GM19238 (cell line): ENCODE measurements around the gene KCNAB1.
"Not testable (repeated sequence)": the region's sequence is repeated elsewhere in the genome, so short reads cannot be mapped to it uniquely, and the experiment has no call there.

Experiments used
- DNase-seq: peaks from one replicate; pipeline ENCODE4 v3.0.0; 2011; ENCODE audit warnings: low spot score; ENCODE audit not compliant: insufficient read length

KCNAB1 gene

DNA sequence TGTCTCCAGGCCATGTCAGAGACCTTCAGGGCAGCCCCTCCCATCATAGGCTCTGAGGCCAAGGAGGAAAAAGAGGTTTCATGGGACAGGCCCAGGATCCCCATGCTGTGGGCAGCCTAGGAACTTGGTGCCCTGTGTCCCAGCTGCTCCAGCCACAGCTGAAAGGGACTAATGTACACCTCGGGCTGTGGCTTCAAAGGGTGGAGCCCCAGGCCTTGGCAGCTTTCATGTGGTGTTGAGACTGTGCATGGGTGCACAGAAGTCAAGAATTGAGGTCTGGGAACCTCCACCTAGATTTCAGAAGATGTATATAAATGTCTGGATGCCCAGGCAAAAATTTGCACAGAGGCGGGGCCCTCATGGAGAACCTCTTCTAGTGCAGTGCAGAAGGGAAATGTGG, 441.2 kb downstream of the KCNAB1 start:
- DNase-seq = no peak

DNA sequence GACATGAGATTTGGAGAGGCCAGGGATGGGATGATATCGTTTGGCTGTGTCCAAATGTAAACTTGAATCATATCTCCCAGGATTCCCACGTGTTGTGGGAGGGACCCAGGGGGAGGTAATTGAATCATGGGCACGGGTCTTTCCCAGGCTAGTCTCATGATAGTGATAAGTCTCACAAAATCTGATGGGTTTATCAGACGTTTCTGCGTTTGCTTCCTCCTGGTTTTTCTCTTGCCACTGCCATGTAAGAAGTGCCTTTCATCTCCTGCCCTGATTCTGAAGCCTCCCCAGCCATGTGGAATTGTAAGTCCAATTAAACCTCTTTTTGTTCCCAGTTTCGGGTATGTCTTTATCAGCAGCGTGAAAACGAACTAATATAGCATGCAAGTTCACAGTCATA, 442.1 kb downstream of the KCNAB1 start:
- not testable (repeated sequence) for DNase-seq

DNA sequence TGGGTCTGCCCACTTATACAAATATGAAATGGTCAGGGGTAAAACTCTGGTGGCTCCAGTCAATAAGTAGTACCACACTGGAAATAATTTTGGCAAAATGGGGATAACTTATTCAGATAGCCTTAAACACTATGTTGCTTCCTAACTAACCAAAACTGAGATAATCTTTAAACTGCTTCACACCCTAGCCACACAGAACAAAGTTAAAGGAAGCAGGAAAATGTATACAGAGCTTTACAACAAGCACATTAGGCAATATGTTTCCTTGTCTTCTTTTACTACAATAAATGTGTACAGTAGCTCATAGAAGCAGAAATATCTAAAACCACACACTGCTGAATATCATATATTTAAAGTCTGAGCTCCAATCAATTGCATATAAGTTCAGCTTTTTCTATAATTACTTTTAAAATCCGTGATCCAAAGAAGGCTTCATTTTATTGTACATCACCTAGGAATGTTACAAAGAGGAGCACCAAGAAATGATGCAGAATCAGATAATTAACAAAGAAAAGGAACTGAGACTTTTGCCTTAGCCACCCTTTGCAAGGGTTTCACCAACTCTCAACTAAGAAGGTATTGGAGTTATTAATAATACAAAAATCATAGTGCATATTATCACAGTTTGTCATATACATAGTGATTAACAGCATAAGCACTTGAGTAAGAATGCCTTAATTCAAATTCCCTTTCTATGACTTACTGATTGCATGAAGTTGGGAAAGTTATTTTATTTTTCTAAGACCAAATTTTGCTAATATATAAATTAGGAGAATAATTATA, 443.7 kb downstream of the KCNAB1 start:
- no peak for DNase-seq

DNA sequence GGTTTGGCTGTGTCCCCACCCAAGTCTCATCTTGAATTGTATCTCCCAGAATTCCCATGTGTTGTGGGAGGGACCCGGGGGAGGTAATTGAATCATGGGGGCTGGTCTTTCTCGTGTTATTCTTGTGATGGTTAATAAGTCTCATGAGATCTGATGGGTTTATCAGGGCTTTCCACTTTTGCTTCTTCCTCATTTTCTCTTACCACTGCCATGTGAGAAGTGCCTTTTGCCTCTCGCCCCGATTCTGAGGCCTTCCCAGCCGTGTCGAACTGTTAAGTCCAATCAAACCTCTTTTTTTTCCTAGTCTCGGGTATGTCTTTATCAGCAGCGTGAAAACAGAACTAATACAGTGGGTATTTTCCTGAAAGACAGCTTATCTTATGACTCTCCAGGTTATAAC, 448.6 kb downstream of the KCNAB1 start:
- not testable (repeated sequence) for DNase-seq

DNA sequence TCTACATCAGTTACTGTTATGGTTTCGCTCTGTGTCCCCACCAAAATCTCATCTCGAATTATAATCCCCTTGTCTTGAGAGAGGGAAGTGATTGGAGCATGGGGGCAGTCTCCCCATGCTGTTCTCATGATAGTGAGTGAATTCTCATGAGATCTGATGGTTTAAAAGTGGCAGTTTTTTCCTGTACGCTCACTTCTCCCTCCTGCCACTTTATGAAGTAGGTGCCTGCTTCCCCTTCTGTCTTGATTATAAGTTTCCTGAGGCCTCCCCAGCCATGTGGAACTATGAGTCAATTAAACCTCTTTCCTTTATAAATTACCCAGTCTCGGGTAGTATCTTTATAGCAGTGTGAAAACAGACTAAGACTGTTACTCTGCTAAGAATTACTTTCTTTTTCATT, 449.5 kb downstream of the KCNAB1 start:
- DNase-seq = not testable (repeated sequence)

DNA sequence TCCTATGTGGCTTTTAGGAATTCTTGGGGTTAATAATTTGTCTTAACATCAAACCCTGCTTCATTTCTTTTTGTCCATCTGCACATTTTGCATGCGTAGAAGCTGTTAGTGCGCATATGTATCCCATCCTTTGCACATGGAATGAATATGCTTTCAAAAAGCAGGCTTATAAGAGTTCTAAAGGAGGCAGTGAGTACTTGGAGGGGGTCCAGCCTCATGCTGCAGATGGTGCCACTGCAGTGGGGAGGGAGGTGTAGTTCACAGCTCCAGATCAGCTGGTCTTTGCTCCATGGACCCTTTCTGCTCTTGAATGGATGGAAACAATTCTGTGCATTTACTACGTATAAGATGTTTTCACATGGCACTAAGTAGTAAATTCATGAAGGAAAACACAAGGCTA, 455.3 kb downstream of the KCNAB1 start:
- no peak for DNase-seq

DNA sequence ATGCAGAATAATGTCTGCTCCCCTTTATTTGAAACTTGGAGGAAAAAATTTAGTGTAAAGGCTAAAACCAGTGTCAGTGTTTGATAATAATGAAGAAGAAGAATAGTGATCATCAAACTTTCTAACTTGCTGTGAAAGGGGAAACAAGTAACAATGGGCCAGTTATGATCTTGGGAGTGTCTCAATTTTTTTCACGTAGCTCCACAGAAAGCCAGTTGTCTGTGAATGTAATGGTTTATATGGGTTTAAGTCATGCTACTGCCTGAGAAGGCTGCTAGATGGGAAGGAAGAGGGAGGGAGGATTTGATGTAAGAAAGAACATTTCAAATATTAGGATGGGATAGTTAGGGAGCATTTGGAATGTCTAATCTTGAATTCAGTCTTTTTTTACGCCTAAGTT, 455.7 kb downstream of the KCNAB1 start:
- DNase-seq = no peak

DNA sequence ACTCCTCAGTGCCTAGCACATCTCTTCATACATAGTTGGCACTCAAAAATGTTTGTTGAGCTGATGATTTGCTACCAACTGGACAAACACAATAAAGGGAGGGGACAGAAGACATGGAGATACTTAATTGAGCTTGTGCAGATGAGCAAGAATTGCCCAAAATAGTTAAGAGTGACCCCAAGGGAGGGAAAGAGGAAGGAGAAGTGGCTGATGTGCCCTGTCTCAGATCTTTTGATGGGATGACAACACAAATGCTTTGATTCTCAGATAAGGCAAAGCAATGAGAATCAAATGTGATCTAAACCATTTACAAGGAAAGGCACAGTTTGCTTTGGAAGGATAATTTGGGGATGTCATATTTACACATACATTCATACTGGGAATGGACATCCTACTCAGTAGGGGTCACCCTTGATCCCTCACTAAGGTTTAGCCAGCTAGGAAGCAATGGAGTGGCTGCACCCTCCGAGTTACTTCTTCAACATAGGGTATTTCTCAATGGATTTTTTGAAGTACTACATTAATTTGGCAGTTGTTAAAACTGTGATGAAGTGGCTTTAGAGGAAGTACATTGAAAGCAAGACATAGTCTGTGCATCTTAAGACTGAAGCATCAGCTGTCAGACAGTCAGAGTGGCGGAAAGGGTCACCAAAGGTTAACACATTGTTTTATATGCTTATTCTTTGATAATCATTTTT, 456.4 kb downstream of the KCNAB1 start:
- DNase-seq = no peak

DNA sequence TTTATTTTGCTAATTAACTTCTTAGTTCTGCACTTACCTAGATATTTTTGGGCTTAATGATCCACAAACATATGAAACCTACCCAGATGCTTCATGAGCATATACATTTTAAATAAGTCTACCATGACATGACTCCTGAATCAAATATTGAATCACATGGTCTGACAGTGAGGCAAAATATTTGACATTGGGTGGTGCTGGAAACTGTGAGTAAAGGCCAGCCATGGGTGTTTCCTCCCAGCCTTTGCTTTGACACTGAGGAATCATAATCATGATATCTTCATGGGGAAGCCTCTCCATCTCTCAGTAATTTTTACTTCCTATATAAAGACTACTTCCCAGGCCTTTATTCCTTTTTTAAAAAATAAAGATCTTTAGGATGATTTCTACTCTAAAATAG, 457.4 kb downstream of the KCNAB1 start:
- DNase-seq = no peak

DNA sequence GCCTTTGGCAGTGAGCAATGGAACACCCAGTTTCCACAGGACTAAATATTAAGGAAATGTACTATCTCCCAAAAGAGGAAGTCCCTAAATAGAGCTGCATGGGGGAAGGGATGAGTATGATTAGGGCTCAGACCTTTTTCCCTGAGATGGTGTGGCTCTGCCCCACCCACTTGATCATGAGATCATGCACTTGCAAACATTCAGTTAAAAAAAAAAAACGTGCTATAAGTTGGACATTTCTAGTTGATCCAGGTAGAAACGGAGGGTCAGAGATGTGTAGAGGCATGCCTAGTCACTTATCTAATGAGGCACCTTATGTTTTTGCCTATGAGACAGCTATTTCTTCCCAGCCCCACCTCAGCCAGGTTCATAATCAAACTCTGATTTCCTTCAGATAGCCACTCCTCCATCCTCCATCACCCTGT, 459.1 kb downstream of the KCNAB1 start:
- DNase-seq = no peak

DNA sequence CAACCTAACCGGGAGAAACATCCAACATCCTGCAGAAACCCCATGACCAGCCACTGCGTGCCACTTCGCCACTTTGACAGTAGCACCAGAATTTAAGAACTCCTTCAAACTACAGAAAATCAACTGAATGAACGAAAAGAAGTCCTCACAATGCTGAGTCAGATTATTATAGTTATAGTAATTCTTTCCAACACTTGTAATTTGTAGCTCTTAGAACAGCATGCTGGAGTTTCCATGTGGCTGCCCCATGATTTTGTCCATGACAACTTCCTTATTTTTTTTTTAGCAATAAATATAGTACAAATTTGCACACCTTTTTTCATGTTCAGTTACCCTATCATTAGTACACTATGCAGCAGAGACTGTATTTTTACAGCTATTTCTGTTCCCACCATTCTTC, 460.7 kb downstream of the KCNAB1 start:
- no peak for DNase-seq

DNA sequence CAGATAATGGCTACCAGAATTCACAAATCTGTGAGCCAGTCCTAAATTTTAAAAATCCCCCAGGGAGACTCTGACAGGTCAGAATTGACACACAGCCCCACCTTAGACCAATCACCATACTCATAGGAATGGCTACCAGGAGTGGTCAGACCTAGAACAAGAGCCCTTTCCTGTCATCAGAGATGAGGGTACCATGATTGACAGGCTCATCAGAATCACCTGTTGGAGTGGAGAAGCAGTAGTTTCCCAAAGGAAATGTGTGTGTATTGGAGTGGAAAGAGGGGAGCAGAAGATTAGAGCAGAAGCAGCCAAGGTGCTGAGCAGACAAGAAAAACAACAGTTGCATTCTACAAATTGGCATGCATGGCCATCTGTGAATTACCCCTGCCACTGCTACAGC, 461.6 kb downstream of the KCNAB1 start:
- DNase-seq = no peak

DNA sequence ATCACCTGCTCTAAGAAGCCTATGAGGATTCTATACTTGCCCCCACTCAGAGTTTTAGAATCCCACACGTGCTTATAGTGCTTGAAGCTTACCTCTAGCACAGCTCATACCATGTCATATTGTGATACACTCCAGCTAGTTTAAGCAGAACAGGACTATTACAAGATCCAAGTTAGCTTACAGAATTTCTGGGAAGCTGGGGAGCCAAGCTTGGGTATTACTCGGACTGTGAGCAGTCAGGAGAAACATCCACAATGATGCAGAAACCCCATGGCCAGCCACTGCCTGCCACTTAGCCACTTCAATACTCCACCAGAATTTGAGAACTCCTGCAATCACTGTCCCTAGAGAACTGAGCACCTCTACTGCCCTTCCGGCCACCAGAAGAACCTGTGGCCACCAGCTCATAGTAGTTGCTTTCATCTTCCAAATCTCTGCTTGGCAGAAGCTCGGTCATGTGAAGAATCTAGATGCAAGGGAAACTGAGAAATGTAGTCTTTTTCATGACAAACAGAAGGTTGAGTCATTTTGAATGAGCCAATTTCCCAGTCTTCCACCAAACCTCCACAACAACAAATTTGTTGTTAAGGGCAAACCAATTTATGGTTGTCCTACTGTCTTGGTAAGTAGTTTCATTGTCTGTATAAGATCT, 462.3 kb downstream of the KCNAB1 start:
- DNase-seq = no peak

DNA sequence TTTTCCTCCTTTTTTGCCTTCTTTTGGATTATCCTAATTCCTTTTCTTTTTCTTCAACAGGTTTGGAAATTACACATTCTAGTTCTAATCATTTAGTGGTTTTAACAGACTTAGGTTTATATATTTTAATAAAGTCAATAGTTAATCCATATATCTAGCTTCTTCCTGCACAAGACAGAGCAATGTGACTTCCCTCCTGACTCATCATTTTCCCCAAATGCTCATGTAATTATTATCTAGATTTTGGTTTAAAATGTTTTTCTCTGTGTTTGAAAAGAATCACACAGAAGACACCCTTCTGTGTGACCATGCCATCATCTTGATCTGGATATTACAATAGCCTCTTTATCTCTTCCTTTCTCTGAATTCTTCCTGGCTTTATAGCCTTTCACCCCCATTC, 463.1 kb downstream of the KCNAB1 start:
- no peak for DNase-seq

DNA sequence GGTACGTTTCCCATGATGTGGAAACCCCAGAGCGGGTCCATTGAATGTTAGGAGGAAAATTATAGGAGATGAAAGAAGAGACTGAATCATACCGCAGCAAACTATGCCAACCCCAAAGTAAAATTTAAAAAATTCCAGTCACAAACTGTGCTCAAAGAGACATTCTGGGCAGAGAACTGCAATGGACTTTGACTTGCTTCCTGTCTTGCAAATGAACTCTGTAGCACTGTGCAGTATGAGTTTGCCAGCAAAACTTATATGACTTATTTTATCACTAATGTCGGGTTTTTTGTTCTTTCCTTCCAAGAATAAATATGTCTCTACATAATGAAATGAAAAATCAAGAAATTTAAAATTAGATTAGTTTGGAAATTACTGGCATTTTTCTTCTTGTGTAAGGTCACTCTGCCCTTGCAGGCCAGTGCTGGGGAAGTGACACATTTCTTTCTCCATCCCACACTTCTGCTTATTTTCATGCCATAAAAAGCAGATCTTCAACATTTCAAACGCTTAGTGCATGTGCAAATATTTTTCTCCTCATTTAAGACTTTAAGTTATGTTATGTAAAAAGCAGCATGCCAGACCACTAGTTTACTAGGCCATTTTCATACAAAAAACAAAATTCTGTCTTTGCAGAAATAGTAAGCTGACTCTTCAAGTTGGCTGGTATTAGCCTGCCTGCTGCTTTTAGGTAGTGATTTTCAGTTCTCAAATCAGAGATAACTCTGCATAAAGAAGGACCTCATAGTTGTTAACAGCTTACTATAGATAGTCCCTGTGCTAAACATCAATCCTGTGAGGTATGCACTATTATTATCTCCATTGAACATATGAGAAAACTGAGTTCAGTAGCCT, 466.8 kb downstream of the KCNAB1 start:
- no peak for DNase-seq

DNA sequence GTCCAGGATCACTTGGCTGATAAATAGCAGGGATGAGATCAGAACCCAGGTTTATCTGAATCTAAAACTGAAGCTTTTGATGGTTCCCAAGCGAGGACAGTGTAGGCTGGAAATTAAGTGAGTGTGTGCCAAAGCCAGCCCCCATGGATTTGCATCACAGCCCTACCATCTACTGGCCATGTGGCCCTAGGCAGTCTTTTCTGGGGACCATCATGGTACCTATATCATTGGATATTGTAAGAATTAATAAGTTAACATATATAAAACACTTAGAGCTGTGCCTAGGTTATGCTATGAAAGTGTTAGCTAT, 467.3 kb downstream of the KCNAB1 start:
- no peak for DNase-seq
